K562 (cell line): ENCODE measurements around the gene MYO7A. TPM values are rescaled to one million over a fixed set of nuclear protein-coding genes. Genes with fewer than 3 reads are reported as not detected.

Experiments
- ATAC-seq: fragments of 200-7000 bp; cut with Tn5 transposase; 3 replicates; pipeline ENCODE4 v1.9.1; 2020; ENCODE audit warnings: moderate library complexity
- BruUV-seq: library from RNA; stranded (reverse); fragments of 400-500 nt; replicated peaks from 2 replicates; lab custom pipeline; 2021; lab: Mats Ljungman, UMichigan
- CTCF ChIA-PET: fragments of 300-600 bp; formaldehyde crosslinking; extraction: SDS; loops from one replicate; lab custom pipeline; 2021; ENCODE audit warnings: low intra/inter-chr PET ratio; lab: Yijun Ruan, JAX
- POLR2A ChIA-PET: fragments of 300-600, 350-650 bp; sonication (Branson Sonifier 250); formaldehyde crosslinking; extraction: SDS; loops from one replicate; lab custom pipeline; 2021; ENCODE audit warnings: antibody characterized with exemption, inconsistent platforms; lab: Yijun Ruan, JAX
- DNase-seq, 4 experiments: peaks; one replicate each; pipeline versions ENCODE4 v3.0.0 to v3.0.0-alpha.2; 2011 to 2018; ENCODE audit warnings: low spot score in 3 of 4, mixed read lengths in 3 of 4; ENCODE audit errors: extremely low read depth in 1 of 4
- FAIRE-seq: peaks from 2 replicates; lab custom pipeline; 2011; peaks lifted over from hg19 to GRCh38; lab: Jason Lieb, UNC
- H2AFZ ChIP-seq: 2 replicates; pipeline ENCODE4 v1.6.0; 2011; ENCODE audit warnings: low read depth, low read length, control low read depth, inconsistent platforms
- H3K27ac ChIP-seq: fragments of 200-600 bp; 3 replicates; pipeline ENCODE4 v1.8.0; 2011; ENCODE audit warnings: low read depth, mild to moderate bottlenecking, control low read depth, inconsistent platforms, low read length, moderate library complexity, mixed read lengths; ENCODE audit errors: extremely low read depth
- H3K27me3 ChIP-seq, 2 experiments: fragments of 300-600 bp in 1 of 2; 2 replicates in 1 of 2; 3 replicates in 1 of 2; pipeline versions ENCODE4 v1.6.0 to v1.8.0; 2011; ENCODE audit warnings: inconsistent platforms in 2 of 2, low read length in 2 of 2, mild to moderate bottlenecking in 1 of 2, mixed read lengths in 1 of 2, moderate library complexity in 1 of 2; ENCODE audit not compliant: control insufficient read depth in 2 of 2, insufficient read depth in 2 of 2
- H3K36me3 ChIP-seq: fragments of 300-600 bp; 3 replicates; pipeline ENCODE4 v1.8.0; 2011; ENCODE audit warnings: mild to moderate bottlenecking, low read length, inconsistent platforms; ENCODE audit not compliant: control insufficient read depth, insufficient read depth
- H3K4me1 ChIP-seq, 2 experiments: fragments of 200-600 bp in 1 of 2; replicated peaks in 1 of 2; 2 replicates in 1 of 2; 3 replicates in 1 of 2; pipeline versions ENCODE4 v1.5.1 to v1.8.0; 2011; ENCODE audit warnings: inconsistent platforms in 2 of 2, low read length in 2 of 2, mild to moderate bottlenecking in 1 of 2, mixed read lengths in 1 of 2, moderate library complexity in 1 of 2; ENCODE audit not compliant: control insufficient read depth in 2 of 2, insufficient read depth in 2 of 2
- H3K4me2 ChIP-seq: 2 replicates; pipeline ENCODE4 v1.6.1; 2011; ENCODE audit warnings: low read length, control low read depth, inconsistent platforms, mixed read lengths; ENCODE audit not compliant: insufficient read depth
- H3K4me3 ChIP-seq: fragments of 200-600 bp; sonication (generic), shearing (Covaris generic); 2 replicates; pipeline ENCODE4 v1.5.1; 2016; ENCODE audit warnings: control low read depth, inconsistent platforms
- H3K79me2 ChIP-seq: fragments of 200-600 bp; 3 replicates; pipeline ENCODE4 v1.8.0; 2011; ENCODE audit warnings: low read length, inconsistent platforms; ENCODE audit not compliant: control insufficient read depth, insufficient read depth
- H3K9ac ChIP-seq, 2 experiments: 2 replicates each; pipeline versions ENCODE4 v1.6.0 to v1.6.1; 2011; ENCODE audit warnings: low read depth in 2 of 2, low read length in 2 of 2, control low read depth in 1 of 2, inconsistent platforms in 1 of 2, mild to moderate bottlenecking in 1 of 2, mixed read lengths in 1 of 2; ENCODE audit not compliant: insufficient read depth in 1 of 2
- H3K9me1 ChIP-seq: one replicate; pipeline ENCODE4 v1.6.0; 2011; ENCODE audit warnings: inconsistent platforms, mild to moderate bottlenecking, low read length, moderate library complexity; ENCODE audit not compliant: control insufficient read depth, insufficient read depth
- H3K9me3 ChIP-seq: replicated peaks from 2 replicates; pipeline ENCODE4 v1.5.1; 2011; ENCODE audit warnings: low read depth, low read length, inconsistent platforms; ENCODE audit not compliant: control insufficient read depth, insufficient read depth
- H4K20me1 ChIP-seq: replicated peaks from 2 replicates; pipeline ENCODE4 v1.6.1; 2011; ENCODE audit warnings: low read length, inconsistent platforms, mixed read lengths; ENCODE audit not compliant: control insufficient read depth, insufficient read depth
- CGGBP1 ChIP-seq: fragments of 250-450 bp; sonication (Bioruptor Pico); IDR thresholded peaks from 2 replicates; pipeline ENCODE4 v1.9.0; 2021; ENCODE audit warnings: mild to moderate bottlenecking
- CHCHD3 ChIP-seq: fragments of 250-450 bp; sonication (Bioruptor Pico); IDR thresholded peaks from 2 replicates; pipeline ENCODE4 v2.1.2; 2022; ENCODE audit warnings: mild to moderate bottlenecking
- CREBBP ChIP-seq: IDR thresholded peaks from one replicate; pipeline ENCODE4 v1.6.1; 2012; ENCODE audit warnings: low read depth, mild to moderate bottlenecking, control low read depth, inconsistent platforms, low read length
- ELF2 ChIP-seq: fragments of 250-450 bp; sonication (Bioruptor Pico); IDR thresholded peaks from 2 replicates; pipeline ENCODE4 v1.5.0; 2021; ENCODE audit warnings: mild to moderate bottlenecking
- FOSL1 ChIP-seq: fragments of 200-800 bp; sonication (Bioruptor generic); conservative IDR thresholded peaks from 2 replicates; pipeline ENCODE4 v1.6.1; 2016; ENCODE audit warnings: missing genetic modification characterization, missing compliant biosample characterization
- GABPB1 ChIP-seq: sonication (generic); formaldehyde crosslinking; IDR thresholded peaks from 2 replicates; pipeline ENCODE4 v1.8.0; 2022; ENCODE audit warnings: mild to moderate bottlenecking, missing genetic modification reagents
- HNRNPL ChIP-seq: fragments of 200-400 bp; formaldehyde crosslinking; IDR thresholded peaks from 2 replicates; pipeline ENCODE4 v1.6.1; 2017; ENCODE audit warnings: low read depth, mild to moderate bottlenecking, low read length
- KLF13 ChIP-seq: fragments of 450-650 bp; IDR thresholded peaks from 2 replicates; pipeline ENCODE4 v1.6.1; 2016; ENCODE audit warnings: missing genetic modification characterization, low read depth, mild to moderate bottlenecking, missing compliant biosample characterization, moderate library complexity, borderline replicate concordance
- MCM7 ChIP-seq, 2 experiments: fragments of 450-650 bp; IDR thresholded peaks; 2 replicates each; pipeline ENCODE4 v1.6.1; 2016 to 2018
- NR1H2 ChIP-seq: sonication (generic); formaldehyde crosslinking; IDR thresholded peaks from 2 replicates; pipeline ENCODE4 v1.4.0; 2020; ENCODE audit warnings: mild to moderate bottlenecking, missing genetic modification reagents
- POLR3G ChIP-seq: IDR thresholded peaks from 2 replicates; pipeline ENCODE4 v1.6.1; 2011; ENCODE audit not compliant: insufficient read length, insufficient replicate concordance; ENCODE audit errors: extremely low read depth
- RNF2 ChIP-seq: sonication (generic); IDR thresholded peaks from 2 replicates; pipeline ENCODE4 v1.6.1; 2016
- SAP30 ChIP-seq: fragments of 200-600 bp; sonication (generic); IDR thresholded peaks from 2 replicates; pipeline ENCODE4 v1.6.1; 2012; ENCODE audit warnings: borderline replicate concordance, low read depth, mild to moderate bottlenecking, moderate library complexity, low read length, control low read depth, inconsistent platforms; ENCODE audit not compliant: insufficient read depth, poor library complexity, severe bottlenecking
- SMAD4 ChIP-seq: fragments of 250-450 bp; sonication (Bioruptor Pico); conservative IDR thresholded peaks from 2 replicates; pipeline ENCODE4 v1.8.0; 2021; ENCODE audit warnings: inconsistent platforms, mild to moderate bottlenecking, moderate library complexity
- ZKSCAN3 ChIP-seq: fragments of 250-450 bp; sonication (Bioruptor Pico); IDR thresholded peaks from 2 replicates; pipeline ENCODE4 v1.4.0; 2020
- ZNF408 ChIP-seq: fragments of 250-450 bp; sonication (Bioruptor Pico); IDR thresholded peaks from 2 replicates; pipeline ENCODE4 v1.4.0; 2020; ENCODE audit warnings: low read depth, mild to moderate bottlenecking, moderate library complexity
- ZNF695 ChIP-seq: fragments of 450-650 bp; formaldehyde crosslinking; IDR thresholded peaks from 2 replicates; pipeline ENCODE4 v1.4.0; 2020; ENCODE audit warnings: mild to moderate bottlenecking, moderate library complexity
- ZNF76 ChIP-seq: fragments of 250-450 bp; sonication (Bioruptor Pico); IDR thresholded peaks from 2 replicates; pipeline ENCODE4 v1.4.0; 2020; ENCODE audit warnings: mild to moderate bottlenecking, moderate library complexity, borderline replicate concordance
- ZNF830 ChIP-seq: fragments of 250-450 bp; sonication (Bioruptor Pico); IDR thresholded peaks from 2 replicates; pipeline ENCODE4 v1.5.0; 2021; ENCODE audit warnings: mild to moderate bottlenecking
- WGBS: fragments of 100-300 bp; shearing (Covaris generic); methylation state at CpG from one replicate; pipeline ENCODE4 v1.1.6; 2016; ENCODE audit warnings: low coverage, mixed read lengths; ENCODE audit not compliant: insufficient coverage; ENCODE audit errors: missing lambda C conversion rate; 5-methylcytosine and 5-hydroxymethylcytosine counted together
- in situ Hi-C: fragments of 300-500 bp; cut with MboI; formaldehyde crosslinking; loops from 4 replicates; pipeline ENCODE4 v1.15.0; 2018; ENCODE audit warnings: inconsistent platforms, mixed read lengths
- intact Hi-C: fragments of 100-400 bp; cut with micrococcal nuclease; formaldehyde crosslinking; loops from 2 replicates; pipeline ENCODE4 v1.14.2; 2022
- polyA plus RNA-seq, 8 experiments: library from polyadenylated mRNA; depleted of rRNA in 4 of 8; stranded (reverse) in 5 of 8; unstranded in 3 of 8; fragments of >200 nt; fragmentation: Nextera tagmentation in 2 of 8; fragmentation: Illumina TruSeq in 1 of 8; extraction: Ambion mirVana in 2 of 8; extraction: Trizol in 1 of 8; gene quantifications; 2 replicates each; pipeline versions ENCODE4 v1.2.1 to v1.2.3, GENCODE V29; 2011 to 2014; ENCODE audit warnings: inconsistent platforms in 1 of 8, missing spikeins in 1 of 8
- total RNA-seq, 7 experiments: library from RNA; depleted of rRNA in 6 of 7; stranded (reverse); fragments of >200 nt in 6 of 7; fragmentation: Illumina TruSeq in 2 of 7; extraction: Trizol in 2 of 7; gene quantifications; 2 replicates each; pipeline versions ENCODE4 v1.2.1 to v1.2.3, GENCODE V29; 2011 to 2021; ENCODE audit warnings: low replicate concordance in 1 of 7
- TF ChIP-seq, protein P1 (sequence below): IDR thresholded peaks from 2 replicates; pipeline ENCODE4 v1.6.1; 2011; ENCODE audit not compliant: insufficient read length; ENCODE audit errors: extremely low read depth

The MYO7A gene
- total and polyA plus RNA-seq, 9 of the 15 experiments (the other 6 are each of a cell fraction or from before 2014, with no cell fraction given) = 0.01 to 0.11 (median 0.07) TPM; not detected in 1

DNA sequence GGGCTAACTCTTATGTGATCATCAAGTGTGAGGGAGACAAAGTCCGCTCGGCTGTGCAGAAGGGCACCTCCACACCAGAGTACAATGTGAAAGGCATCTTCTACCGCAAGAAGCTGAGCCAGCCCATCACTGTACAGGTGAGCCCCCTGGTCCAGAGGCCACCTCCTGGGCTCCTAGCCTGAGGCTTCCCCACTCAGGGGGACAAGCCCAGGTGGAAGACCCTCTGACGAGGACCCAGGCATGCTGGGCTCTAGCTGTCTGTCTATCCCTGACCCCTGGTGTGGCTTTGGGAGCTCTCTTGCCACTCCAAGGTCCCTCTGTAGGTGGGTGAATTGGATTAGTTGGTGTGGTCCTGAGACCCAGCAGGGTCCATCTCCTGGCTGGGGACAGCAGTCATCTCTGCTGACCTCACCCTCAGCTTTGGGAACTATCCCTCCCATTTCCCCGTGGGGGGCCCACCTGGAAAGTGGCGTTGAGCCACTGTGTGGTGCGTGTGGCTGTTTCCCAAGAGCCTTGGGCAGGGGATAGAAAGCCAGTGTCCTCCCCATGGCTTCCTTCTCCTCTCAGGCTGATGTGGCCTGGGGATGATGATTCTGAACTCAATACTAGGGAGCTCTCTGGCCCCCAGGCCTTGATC, 5.4 kb upstream of the MYO7A start (continued):
- TF ChIP-seq POLR3G (no peak), FOSL1 (tag) (no peak), CHCHD3 (no peak)
- TF ChIP-seq, all 486 proteins: peak for 0

DNA sequence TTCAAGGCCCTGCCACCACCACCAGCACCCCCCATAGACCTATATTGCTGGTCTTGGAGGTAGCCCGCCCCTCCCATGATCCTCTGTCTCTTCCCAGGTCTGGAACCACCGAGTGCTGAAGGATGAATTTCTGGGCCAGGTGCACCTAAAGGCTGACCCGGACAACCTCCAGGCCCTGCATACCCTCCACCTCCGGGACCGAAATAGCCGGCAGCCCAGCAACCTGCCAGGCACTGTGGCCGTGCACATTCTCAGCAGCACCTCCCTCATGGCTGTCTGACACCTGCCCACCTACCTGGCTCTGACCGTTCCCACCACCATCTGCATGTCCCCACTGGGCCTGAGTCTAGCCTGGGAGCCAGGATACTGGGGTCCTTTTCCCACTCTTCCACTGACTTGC, 4.5 kb upstream of the MYO7A start:
- ChIA-PET CTCF (no interaction called here), POLR2A (no interaction called here)
- Histone ChIP-seq H4K20me1 (peaks cover 7% of the 10 kb centered on the region), H3K9ac (0 out of 4 replicates have a peak overlapping the region, but pooled peaks of 1 of the 2 experiments have one; percentile 17), H3K9me3 (no peaks in the 10 kb centered on the region), H3K4me3 (no peak overlapping the region), H3K4me1 (peaks cover 0 to 21% of the 10 kb centered on the region in 2 experiments; a peak in 2 of 5 replicates), H3K4me2 (no peak overlapping the region), H3K9me1 (no peaks in the 10 kb centered on the region), H3K27me3 (peaks cover 12 to 72% of the 10 kb centered on the region in 2 experiments; a peak in 4 of 5 replicates), H2AFZ (no peak overlapping the region)
- intact Hi-C loops (no loop called here), in situ Hi-C loops (no loop called here)
- WGBS = 0% methylated on average over 7 of the region's 8 CpGs
- ATAC-seq (no peak), FAIRE-seq (no peak), DNase-seq (no peak)
- TF ChIP-seq SMAD4 (CRISPR knock-in tag) (no peak), ZNF76 (CRISPR knock-in tag) (no peak), CREBBP (no peak), ELF2 (CRISPR knock-in tag) (no peak), SAP30 (no peak), ZKSCAN3 (CRISPR knock-in tag) (no peak), MCM7 (IDR thresholded peaks at IDR 0.05) (no peak), GABPB1 (CRISPR knock-in tag) (no peak), ZNF408 (CRISPR knock-in tag) (no peak), ZNF830 (CRISPR knock-in tag) (no peak), RNF2 (no peak), KLF13 (tag) (no peak), HNRNPL (no peak), CGGBP1 (CRISPR knock-in tag) (no peak), NR1H2 (CRISPR knock-in tag) (no peak), ZNF695 (no peak)
- TF ChIP-seq, protein P1, sequence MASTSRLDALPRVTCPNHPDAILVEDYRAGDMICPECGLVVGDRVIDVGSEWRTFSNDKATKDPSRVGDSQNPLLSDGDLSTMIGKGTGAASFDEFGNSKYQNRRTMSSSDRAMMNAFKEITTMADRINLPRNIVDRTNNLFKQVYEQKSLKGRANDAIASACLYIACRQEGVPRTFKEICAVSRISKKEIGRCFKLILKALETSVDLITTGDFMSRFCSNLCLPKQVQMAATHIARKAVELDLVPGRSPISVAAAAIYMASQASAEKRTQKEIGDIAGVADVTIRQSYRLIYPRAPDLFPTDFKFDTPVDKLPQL = no peak
- TF ChIP-seq, all 486 proteins: peak for 0
- H3K36me3 ChIP-seq = no peaks in the 10 kb centered on the region
- no peaks in the 10 kb centered on the region for H3K79me2 ChIP-seq
- no peak overlapping the region for H3K27ac ChIP-seq
- no TSS peak for BruUV-seq
